ENCODE measurements around the gene STK32C. TPM values are rescaled to one million over a fixed set of nuclear protein-coding genes. Genes with fewer than 3 reads are reported as not detected.

The STK32C gene
- total RNA-seq, 1 donor = 6.7 TPM

DNA sequence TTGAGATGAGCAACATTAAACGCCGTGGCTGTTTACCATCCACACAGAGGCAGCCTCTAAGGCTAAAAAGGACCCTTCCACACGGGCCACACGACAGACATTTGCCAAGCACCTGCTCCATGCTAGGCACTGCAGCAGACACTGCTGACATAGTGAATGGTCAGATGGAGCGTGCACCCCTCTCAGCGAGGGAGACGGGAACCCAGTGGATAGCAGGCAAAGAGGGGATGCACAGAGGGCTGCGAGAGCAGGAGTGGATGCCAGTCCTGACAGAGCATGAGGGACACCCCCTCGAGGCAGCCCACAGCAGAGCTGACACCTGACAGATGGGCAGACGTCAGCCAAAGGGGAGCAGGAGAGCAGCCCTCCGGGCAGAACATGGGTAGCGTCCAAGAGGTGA lies 5.6 kb upstream of the STK32C start:
- TF ChIP-seq, protein P1, sequence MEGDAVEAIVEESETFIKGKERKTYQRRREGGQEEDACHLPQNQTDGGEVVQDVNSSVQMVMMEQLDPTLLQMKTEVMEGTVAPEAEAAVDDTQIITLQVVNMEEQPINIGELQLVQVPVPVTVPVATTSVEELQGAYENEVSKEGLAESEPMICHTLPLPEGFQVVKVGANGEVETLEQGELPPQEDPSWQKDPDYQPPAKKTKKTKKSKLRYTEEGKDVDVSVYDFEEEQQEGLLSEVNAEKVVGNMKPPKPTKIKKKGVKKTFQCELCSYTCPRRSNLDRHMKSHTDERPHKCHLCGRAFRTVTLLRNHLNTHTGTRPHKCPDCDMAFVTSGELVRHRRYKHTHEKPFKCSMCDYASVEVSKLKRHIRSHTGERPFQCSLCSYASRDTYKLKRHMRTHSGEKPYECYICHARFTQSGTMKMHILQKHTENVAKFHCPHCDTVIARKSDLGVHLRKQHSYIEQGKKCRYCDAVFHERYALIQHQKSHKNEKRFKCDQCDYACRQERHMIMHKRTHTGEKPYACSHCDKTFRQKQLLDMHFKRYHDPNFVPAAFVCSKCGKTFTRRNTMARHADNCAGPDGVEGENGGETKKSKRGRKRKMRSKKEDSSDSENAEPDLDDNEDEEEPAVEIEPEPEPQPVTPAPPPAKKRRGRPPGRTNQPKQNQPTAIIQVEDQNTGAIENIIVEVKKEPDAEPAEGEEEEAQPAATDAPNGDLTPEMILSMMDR (IDR thresholded peaks at IDR 0.05; ENCODE audit: insufficient read depth, low read length) = no peak
- no peak overlapping the region for H3K4me3 ChIP-seq (ENCODE audit: low read depth, low read length)
- no peak for DNase-seq (ENCODE audit: low read depth)

DNA sequence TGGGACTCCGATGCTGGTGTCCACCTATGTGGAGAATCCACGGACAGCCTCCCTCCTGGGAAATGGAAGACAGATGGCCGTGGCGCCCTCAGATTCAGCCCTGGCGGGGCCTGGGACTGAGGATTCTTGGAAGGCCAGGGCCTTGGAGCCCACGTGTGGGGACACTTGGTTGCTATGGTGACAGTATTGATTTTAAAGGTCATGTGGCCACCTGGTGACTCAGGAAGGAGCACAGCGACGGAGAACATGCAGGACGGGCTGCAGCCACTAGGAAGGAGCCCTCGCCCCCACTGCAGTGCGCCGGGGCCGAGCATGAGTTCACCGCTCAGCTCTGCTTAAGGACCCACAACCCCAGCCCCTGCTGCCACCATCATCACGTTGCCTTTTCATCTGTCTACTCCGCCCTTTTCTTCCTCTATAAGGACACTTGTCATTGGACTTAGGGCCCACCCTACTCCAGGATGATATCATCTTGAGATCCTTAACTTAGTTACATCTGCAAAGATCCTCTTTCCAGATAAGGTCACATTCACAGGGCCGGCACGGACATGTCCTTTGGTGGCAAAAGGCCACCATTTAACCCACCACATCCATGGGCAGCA lies 3.7 kb upstream of the STK32C start:
- DNase-seq (ENCODE audit: low read depth) = no peak
- TF ChIP-seq, protein P1 (IDR thresholded peaks at IDR 0.05; ENCODE audit: insufficient read depth, low read length) = no peak
- no peak overlapping the region for H3K4me3 ChIP-seq (ENCODE audit: low read depth, low read length)

DNA sequence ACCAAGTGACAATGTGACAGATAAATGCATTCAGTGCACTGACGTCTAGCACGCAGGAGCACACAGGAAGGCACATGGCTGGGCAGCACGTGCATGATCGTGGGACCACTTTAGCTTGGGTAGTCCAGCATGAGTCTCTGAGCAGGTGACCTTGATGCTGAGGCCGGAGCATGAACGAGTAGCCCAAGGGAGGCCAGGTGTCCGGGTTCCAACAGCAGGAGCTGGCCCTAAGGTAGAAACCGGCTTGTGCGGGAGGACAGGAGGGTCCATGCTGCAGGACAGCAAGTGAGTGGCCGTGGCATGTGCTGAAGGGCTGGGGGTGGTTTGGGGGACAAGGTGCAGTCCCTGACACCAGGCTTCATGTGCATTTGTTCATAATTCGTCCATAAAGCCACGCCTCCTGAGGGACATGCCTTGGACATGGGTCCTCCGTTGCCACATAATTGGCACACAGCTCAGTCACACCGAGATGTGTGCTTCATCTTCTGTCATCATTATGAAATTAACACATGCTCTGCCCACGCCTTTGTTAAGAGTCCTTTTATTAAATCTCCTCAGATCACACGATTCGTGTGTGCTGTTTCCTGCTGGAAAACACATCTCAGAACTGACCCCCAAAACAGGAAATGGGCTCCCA lies 3.1 kb upstream of the STK32C start:
- TF ChIP-seq, protein P1 (IDR thresholded peaks at IDR 0.05; ENCODE audit: insufficient read depth, low read length) = no peak
- no peak for DNase-seq (ENCODE audit: low read depth)
- no peak overlapping the region for H3K4me3 ChIP-seq (ENCODE audit: low read depth, low read length)

DNA sequence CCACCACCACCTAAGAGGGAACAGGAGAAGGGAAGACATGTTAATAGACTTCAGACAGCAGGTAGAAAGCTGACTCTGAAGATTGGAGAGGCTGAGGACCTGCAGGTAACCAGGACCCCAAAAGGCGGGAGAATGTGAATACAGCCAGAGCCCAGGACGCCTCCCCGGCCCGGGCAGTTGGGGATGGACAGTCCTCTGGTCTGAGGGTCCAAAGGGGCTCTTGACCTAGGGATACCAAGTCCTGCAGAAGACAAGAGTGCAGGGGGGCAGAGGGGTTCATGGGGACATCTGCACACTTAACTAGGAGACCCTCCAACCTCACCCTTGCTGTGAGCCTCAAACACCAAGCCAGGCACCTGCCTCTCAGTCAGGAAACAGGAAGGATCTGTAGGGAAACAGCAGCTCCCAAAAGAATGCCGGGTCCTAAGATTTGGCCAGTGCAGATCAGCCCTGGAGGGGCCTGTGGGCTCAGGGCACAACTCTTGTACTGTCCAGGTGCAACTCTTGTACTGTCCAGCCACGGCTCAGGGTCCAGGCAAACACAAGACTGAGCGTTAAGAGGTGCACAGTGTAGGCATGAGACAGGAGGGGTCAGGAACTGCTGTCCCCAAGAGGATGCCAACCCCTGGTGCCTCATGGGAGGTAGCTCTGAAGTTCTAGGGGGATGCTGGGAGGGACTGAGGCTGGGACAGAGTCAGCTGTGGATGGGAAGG lies 2.3 kb upstream of the STK32C start:
- no peak for DNase-seq (ENCODE audit: low read depth)
- TF ChIP-seq, protein P1 (IDR thresholded peaks at IDR 0.05; ENCODE audit: insufficient read depth, low read length) = no peak
- H3K4me3 ChIP-seq (ENCODE audit: low read depth, low read length) = no peak overlapping the region

DNA sequence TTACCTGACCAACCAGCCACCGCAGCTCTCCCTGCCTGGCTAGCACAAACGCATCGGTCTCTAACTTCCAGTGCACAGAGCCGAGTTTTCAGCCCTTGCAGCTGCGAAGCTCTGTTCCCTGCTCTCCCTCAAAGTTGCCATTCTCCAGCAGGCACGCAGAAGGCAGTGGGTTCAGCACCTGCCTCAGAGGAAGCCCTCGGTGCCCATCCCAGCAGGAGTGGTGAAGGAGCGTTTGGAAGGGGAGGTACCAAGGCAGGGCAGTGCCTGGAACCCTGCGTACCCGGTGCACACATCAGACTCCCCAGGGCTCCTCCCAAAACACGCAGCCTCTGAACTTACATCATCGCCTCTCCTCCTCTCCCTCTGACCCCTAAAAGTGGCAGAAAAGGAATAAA lies 1.7 kb upstream of the STK32C start:
- TF ChIP-seq, protein P1 (IDR thresholded peaks at IDR 0.05; ENCODE audit: insufficient read depth, low read length) = no peak
- H3K4me3 ChIP-seq (ENCODE audit: low read depth, low read length) = no peak overlapping the region
- no peak for DNase-seq (ENCODE audit: low read depth)

DNA sequence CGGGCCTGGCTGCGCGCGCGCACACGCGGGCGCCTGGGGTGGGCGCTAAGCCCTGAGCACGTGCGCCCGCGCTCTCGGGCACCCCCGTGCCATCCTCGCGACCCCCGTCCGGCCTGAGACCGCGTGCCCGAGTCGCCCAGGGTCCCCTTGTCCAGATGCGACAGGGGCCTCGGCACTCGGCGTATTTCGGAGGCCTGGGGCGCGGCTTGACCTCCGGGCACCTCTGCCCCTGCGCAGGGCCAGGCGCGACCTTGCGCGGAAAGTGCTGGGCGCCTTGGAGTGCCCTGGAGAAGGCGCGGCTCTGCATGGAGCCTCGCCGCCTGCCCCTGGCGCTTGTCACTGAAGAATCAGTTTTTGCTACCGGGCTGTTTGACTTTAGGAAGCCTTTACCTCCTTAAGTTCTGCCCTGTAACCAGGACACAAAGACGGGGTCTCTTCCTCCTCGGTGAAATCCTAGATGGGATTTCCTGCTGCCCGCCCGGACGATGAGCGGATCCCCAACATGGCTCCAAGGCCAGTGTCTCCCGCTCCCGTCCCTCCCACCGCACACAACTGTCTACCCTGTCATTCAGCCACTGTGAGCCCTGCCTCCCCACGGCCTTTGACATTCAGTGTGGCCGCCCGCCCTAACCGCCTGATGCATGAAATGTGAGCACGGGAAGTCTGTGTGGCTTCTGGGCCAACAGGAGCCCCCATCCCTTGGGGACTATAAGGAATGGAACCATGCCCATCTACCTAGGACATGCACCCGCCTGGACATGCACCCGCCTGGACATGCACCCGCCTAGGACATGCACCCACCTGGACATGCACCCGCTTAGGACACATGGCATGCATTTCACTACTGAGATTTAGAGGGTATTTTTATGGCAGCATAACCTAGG lies 1.1 kb upstream of the STK32C start:
- TF ChIP-seq, protein P1 (IDR thresholded peaks at IDR 0.05; ENCODE audit: insufficient read depth, low read length) = no peak
- no peak for DNase-seq (ENCODE audit: low read depth)

More for the DNA sequence above, 1.1 kb upstream of the STK32C start:
- peak overlapping the region; percentile 82 for H3K4me3 ChIP-seq (ENCODE audit: low read depth, low read length)
